HG02885 (cell line): ENCODE results near the gene SHQ1.

Experiments used
- ATAC-seq: cut with Tn5 transposase; IDR thresholded peaks from one replicate; pipeline ENCODE4 v1.9.1; 2021; ENCODE audit warnings: mild to moderate bottlenecking; ENCODE audit not compliant: unreplicated experiment, poor library complexity

SHQ1 gene

DNA sequence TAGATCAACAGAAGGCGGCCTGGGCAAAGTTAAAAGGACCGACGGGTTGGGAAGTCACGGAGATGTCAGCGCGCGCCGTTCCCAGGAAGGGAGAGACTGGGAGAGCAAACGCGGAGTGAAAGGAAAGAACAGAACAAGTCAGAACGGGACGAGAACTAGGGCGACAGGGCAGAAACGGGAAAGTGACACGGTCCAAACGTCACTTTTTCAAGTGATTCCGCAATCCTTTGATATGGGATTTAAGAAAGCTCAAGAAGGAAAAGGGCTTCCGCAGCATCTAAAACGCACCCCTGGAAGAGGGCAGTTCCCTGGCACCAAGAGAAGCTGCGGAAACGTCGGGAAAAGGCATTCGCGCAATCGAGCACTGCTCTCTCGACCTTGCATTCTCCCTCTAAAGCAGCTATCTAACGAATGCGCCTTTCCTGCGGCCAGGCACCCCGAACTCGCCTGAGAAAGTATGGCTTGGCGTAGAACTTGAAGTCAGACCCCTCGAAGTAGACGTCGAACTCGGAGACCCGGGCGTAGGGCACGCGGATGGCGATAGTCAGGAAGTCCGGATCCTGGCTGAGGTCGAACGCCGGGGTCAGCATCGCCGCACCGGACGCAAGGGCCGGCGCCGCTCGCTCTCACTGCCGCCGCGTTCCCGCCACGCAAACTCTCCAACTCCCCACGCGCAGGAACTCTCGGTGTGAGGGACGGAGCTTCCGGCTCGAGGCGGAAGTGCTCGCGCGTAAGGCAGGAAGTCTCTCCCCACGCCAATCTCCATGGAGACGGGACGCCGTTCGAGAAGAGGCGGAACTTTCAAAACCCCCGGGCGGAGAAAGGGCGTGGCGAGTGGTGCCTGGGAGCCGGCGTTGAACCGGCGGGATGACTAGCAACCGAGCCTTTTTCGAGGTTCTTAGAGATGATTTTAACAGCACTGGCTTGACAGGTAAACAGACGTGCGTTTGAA is at the start of gene SHQ1:
SHQ1 (minus strand) TSS at position 695 of the 952 bp plus-strand sequence; CDS start at position 590, 105 bp downstream.
- peak; percentile 88 for ATAC-seq

DNA sequence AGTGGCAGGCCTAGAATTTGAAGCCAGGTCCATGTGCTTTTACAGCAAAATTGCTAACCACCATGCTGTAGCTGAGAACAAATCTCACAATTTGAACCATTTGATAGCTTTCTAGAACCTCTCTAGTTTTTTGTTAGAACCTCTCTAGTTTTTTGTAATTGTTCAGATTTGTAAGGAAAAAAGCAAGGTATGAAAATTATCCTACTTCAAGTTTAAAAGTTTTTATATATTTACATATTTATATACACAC is 49.4 kb upstream of the SHQ1 start:
- no peak for ATAC-seq

DNA sequence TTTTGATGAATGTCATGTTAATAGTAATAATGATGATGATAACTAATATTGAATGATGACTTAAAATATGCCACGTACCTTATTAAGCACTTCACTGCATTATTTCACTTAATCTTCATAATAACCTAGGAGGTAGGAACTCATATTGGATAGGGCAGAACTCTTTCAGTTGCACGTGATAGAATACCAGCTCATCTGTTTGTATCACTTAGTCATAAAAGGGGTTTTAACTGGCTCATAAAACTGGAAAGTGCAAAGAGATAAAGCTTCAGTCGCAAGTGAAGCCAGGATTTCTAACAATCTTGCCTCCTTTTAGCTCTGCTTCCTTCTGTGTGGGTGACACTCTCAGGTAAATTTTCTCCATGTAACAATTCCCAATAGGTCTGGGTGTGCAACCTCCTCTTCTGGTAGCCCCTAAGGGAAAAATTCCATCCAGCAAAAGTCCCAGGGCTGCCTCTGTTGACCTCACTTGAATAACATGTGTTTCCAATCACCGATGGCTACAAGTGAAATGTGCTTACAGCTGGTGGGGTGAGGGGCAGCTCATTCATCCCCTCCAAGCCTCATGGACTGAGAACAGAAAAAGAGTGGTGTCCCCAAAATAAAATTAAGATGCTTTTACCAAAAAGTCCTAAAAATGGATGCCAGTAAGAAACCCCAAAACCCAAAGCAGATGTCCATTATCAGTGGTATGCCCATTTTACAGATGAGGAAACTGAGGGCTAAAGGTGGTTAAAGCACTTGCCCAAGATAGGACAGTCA is 48.9 kb upstream of the SHQ1 start:
- ATAC-seq, result no peak

DNA sequence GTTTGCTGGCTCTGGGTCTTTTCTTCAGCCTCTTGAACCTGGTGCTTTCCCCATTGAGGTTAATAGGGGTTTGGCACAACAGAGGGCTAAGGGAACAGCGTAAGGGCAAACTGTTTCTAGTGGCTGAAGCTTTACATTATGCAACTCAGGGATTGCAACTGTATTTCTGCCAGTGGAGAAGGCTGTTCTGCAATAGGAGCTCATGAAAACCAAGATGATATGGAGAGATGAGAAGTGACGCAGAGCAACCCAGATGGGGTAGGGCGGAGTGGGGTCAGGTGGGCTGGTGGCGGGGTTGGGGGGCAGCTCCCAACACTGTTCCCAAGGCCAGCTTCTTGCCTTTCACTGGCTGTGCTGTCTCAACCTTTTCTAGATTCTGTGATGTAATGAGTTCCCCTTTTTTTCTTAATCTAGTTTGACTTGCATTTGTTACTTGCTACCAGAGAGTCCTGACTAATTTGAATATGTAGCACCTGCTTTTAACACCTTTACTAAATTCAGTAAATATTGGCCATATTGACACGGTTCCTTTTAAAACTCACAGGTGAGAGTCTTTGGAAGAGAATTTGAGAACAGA is 46.8 kb upstream of the SHQ1 start:
- ATAC-seq, result no peak

DNA sequence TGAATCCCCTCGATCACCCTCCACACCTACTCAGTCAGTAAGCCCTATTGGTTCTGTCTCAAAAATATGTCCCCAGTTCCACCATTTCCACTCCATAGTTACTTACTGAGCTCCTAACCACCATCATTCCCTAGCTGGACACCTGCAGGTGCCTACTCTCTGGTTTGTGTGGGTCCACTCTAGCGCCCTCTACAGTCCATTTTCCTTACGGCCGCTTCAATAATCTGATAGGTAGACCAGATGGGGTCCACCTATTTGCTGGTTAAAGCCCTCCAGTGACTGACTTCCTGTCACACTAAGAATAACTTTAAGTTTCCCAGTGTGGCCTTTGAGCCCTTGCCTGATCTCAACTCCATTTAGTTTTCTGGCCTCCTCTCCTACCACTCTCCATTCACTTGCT is 44.6 kb upstream of the SHQ1 start:
- ATAC-seq, result no peak

DNA sequence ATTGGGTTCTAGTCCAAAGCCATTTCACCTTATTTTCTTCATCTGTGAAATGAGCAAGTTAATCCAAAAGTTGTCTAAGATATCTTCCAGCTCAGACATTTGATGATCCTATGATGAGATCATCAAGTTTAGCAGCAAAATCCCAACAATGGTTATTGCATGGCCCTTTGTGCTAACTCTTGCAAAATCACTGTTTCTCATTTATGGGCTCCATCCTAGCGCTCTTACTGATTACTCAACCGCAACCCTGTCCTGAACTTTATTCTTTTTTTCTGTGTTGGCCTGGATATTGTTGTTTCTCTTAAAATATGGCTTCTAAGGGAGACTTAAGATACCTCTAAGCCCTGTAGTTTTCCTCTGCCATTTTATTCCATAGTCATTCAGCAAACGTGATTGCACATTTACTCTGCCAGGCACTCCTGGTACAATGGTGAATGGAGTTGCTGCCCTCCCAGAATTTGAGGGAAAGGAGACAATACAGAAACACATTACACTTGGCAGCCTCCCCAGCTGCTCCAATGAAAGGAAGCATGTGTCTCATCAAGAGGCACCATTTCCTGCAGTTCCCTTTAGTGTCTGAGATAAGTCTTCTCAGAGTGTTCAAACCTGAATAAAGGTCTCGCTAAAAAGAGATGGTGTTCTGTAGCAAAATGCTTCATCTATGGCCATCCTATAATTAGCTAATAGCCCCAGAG is 44.0 kb upstream of the SHQ1 start:
- ATAC-seq, result no peak

DNA sequence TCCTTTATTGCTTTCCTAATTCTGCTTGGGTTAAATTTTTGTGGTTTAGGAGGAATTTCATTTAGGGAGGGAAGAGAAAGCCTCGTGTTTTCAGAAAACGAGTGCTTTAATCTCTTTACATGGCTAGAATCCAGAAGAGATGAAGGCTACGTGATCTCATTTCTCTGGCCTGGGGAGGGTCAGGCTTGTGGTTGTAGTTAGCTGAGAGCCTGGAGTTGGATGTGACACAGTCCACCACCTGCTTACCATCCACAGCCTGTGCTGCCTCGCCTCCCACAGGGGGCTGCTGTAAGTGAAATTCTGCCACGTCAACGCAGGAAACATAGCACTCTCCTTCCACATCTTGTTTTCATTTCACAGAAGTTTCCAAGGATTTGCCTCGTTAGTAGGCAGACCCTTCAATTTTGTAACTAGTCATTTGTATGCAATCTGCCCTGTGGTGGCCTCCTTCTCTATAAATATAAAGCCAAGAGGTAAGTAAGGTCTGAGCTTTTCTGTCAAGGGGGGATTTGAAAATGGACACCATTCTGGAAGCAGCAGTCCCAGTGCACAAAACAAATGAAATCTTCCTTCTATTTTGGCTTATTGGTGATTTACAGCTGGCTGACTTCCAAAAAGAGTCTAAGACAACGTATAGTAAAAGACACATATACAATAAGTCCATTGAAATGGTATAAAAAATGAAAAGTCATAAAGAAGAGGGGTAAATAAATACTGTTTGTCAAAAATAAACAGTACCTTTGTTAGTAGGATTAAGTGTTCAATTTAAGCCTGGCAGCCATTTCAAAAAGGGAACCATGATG is 43.0 kb upstream of the SHQ1 start:
- ATAC-seq, result no peak

DNA sequence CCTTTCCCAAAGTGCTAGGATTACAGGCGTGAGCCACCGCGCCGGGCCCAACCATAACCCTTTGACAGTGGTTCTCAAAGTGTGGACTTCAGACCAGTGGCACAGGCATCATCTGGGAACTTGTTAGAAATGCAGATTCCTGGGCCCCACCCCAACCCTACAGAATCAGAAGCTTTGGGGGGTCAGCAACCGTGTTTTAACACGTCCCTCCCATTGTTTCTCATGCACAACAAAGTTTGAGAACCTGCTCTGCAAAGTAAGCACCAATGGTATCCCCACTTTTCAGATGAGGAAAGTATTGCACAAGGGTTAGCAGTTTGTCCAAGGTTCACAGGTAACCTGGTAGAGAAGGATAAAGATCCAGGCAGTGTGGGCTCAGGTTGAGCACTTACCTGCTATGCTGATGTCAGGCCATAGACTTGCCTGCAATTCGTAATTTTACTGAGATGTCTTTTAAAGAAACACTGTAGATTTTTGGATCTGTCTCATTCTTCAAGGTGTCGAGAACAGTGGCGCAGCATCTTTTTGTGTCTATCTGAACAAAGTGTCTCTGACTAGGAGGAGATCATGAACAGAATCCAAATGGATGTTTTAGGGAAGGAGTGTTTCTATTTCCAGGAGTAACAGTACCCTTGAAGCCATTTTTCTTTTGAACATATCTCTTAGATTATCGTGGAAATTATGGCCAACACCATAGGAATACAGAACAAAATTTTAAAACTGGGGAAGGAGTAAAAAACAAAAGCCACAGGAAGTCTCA is 42.1 kb upstream of the SHQ1 start:
- no peak for ATAC-seq

DNA sequence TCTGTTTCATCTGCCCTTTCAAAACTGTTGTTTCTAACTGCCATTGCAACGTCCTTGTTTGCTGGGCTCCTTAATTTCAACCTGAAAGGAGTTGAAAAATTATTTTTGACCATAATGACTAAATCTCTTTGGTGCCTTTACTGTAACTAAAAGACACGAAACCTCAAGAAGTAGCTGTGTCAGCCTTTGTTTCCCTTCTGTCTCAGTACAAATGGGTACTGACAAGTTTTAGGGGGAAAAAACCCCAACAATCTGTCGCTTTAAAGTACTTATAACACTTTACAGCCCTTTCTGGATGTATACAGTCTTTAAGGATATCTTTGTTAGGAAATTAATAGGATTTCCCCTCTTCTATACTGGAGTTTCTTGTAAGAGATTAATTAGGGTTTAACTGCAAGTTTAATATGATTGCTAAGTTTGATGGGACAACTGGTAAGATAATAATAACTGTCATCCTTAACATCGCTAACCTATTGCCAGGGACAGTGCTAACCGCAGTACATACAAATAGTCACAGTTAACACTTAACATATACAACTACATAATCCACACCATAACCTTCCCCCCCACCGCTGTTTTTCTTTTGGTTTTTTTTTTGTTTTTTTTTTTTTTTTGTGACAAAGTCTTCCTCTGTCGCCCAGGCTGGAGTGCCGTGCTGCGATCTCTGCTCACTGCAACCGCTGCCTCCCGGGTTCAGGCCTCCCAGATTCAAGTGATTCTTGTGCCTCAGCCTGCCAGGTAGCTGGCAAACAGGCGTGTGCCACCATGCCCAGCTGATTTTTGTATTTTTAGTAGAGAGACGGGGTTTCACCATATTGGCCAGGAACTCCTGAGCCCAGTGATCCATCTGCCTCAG is 41.3 kb upstream of the SHQ1 start:
- no peak for ATAC-seq

DNA sequence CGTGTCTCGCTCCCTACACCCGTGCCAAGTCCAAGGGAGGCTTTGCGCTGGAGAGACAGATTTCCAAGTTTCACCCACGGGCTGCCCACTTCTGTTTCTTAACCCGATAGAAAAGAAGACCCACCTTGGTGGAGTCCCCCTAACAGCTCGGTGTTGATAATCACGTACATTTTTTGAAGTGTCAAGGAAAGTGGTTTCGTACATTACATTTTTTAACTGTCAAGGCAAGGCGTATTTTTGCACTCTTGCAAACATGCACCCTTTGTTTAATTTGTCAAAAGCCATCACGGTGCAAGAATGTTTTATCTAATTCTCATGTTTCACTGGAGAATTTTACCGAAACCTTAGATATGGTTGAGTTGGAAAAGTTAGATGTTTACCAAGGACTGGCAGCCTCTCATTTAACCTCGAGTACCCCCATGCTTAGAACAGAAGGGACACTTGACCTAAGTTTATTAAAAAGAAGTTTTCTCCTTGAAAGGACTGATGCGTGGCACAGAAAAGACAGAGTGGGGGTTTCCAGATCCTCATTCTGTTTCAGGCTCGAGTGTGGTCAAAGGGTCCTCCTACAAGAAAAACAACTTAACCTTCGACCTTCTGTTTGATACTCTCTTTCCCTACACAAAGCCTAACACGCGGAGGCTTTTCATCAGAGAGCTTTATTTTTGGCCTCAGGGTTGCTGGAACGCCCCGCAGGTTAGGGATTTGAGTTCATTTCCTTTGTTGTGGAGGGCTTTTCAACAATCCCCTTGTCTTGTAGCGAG is 40.5 kb upstream of the SHQ1 start:
- ATAC-seq, result no peak

DNA sequence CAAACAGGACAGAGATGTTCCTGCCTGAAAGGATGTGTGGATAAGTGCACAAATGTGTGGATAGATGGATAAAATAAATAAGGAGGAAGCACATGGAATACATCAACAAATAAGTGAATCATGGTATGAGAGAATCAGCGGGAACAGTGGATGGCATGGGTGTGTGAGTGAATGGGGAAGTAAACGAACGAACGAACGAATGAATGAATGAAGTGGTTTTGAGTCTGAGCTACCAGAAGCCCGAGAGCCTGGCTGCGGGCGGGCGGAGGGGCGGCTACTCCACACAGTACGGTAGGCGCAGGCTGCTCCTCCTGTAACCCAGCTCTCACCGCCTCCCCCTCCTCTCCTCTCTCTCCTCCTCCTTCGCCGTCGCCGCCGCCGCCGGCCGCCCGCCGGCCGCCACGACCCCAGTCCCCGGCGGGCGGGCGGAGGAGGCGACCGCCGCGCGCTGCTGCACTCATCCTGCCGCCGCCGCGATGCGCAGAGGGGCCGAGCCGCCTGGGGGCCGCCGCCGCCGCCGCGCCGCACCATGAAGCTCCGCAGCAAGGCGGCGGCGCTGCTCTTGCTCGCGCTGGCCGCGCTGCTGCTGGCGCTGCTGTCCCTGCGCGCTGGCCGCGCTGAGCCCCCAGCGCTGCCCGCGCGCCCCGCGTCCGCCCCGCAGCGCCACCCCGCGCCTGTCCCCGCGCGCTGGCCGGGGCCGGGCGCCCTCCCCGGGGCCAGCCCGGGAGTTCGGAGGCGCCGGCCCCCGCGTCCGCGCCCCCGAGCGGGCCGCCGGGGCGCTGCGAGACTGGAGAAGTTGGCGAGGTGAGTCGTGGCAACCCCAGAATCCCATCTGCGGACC is 39.7 kb upstream of the SHQ1 start, which contains the start of gene GXYLT2:
GXYLT2 (plus strand) TSS at position 342 of the 841 bp plus-strand sequence; CDS start at position 530, 188 bp downstream.
- peak; percentile 81 for ATAC-seq

DNA sequence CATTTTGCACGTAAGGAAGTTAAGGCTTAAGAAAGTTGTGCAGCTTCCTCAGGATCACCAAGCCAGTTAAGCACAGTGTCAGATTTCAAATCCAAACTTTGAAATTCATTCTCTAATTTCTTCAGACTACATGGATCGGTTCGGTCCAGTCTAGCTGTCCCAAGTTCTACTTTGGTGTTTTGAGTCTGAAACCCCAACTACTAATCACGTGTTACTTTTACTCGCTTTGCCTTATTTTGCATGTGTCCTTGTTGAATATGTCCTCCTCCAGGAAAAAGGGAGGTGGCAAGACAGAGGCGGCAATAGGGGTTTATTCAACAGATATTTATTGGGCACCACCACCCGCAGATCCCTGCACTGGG is 39.1 kb upstream of the SHQ1 start:
- ATAC-seq, result no peak

DNA sequence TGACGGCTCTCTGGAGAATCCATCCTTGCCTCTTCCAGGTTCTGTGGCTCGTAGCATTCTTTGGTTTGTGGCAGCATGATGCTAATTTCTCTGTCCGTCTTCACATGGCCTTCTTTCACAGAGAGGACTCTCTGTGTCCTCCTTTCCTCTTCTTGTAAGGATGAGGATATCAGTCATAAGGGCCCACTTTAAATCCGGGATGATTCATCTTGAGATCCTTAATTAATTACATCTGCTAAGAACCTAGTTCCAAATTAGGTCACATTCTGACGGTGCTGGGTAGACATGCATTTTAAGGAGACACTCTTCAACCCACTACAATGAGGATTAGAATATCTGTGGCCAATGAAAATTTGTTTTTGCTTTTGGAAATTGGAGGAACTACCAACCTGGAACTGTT is 23.9 kb upstream of the SHQ1 start:
- ATAC-seq, result peak; percentile 63

DNA sequence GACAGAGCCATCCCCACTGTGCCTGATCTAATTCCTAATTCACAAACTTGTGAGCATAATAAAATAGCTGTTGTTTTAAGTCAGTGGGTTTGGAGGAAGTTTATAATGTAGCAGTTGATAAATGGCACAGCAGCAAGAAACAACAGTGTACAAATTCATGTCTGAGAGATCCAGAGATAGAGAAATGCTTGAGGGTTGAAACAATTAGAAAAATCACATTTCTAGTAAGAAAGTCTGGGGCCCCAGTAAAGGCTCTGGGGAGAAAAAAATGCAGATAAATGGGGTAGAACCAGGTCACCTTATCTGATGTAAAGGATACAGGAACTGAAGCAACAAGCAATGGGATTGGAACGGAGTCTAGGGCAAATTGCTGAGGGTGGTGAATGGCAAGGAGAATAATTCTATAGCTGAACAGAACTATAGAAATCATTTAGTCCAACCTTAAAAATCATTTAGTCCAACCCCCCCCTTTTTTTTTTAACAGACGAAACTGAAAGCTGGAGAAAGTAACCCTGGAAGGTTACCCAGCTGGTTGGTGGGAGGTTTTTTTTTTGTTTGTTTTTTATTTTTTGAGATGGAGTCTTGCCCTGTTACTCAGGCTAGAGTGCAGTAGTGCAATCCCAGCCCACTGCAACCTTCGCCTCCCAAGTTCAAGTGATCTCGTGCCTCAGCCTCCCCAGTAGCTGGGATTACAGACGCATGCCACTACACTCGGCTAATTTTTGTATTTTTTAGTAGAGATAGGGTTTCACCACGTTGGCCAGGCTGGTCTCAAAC is 14.3 kb upstream of the SHQ1 start:
- ATAC-seq, result no peak

DNA sequence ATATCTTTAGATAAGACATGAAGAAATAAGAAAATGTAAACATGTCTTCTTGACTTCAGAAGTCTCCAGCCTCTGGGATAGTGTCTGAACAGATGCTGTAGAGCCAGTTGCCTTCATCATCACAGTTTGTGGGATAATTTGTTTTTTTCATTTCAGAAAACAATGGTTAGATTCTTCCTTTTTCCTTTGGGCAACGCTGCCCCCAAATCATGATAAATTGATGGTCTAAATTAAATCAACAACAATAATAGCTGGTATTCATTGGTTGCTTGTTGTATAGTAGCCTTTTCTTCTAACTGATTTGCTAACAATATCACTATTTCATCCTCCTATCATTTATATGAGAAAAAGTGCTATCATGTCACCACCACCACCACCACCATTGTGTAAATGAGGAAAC is 12.6 kb upstream of the SHQ1 start:
- no peak for ATAC-seq

DNA sequence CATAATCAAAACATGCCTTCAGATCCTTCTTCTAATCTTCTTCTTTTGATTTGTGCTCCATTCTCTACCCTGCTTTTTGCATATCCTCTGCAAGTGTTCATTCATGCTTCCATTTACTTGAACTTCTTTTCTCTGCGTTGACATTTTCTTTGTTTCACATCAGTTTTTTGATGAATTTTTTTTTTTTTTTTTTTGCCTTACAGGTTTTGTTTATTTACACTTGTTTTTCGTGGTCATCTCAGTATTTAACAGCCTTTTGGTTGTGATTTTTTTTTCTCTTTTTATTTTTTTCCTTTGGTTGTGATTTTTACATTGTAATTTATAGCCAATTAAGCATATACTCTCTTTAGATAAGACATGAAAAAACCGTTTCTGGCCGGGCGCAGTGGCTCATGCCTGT is 11.8 kb upstream of the SHQ1 start:
- ATAC-seq, result no peak
